Common myeloid progenitor, CD34-positive (primary cell): Measurements from ENCODE around the gene C1orf226.
"Not testable (repeated sequence)": the region's sequence is repeated elsewhere in the genome, so short reads cannot be mapped to it uniquely, and the experiment has no call there.

Source experiments
- CTCF ChIA-PET: fragments of 350-600 bp; sonication (Branson Sonifier 250); formaldehyde crosslinking; loops from one replicate; lab custom pipeline; 2021; ENCODE audit warnings: antibody characterized with exemption; lab: Charles Lee
- POLR2A ChIA-PET: fragments of 350-600 bp; sonication (Branson Sonifier 250); formaldehyde crosslinking; loops from one replicate; lab custom pipeline; 2021; ENCODE audit warnings: antibody characterized with exemption; lab: Charles Lee
- DNase-seq, 3 donors: peaks; one replicate each; pipeline versions ENCODE4 v3.0.0 to v3.0.0-alpha.2; 2013
- H3K27ac ChIP-seq, 2 experiments: 1 replicate in 1 of 2; 2 replicates in 1 of 2; pipeline ENCODE4 v1.7.0; 2013; ENCODE audit warnings: inconsistent platforms in 2 of 2, low read length in 2 of 2, mild to moderate bottlenecking in 2 of 2, low read depth in 1 of 2, moderate library complexity in 1 of 2; ENCODE audit not compliant: severe bottlenecking in 2 of 2, insufficient read depth in 1 of 2, poor library complexity in 1 of 2
- H3K27me3 ChIP-seq, 5 experiments: replicated peaks in 2 of 5; 1 replicate in 3 of 5; 2 replicates in 2 of 5; pipeline versions ENCODE4 v1.6.1 to v1.7.0; 2013; ENCODE audit warnings: low read length in 4 of 5, mild to moderate bottlenecking in 2 of 5, moderate library complexity in 2 of 5, inconsistent platforms in 1 of 5; ENCODE audit not compliant: insufficient read depth in 5 of 5, control insufficient read depth in 4 of 5
- H3K36me3 ChIP-seq, 4 experiments: 1 replicate in 2 of 4; 2 replicates in 2 of 4; pipeline versions ENCODE4 v1.6.1 to v1.7.0; 2013; ENCODE audit warnings: low read length in 3 of 4, control low read depth in 1 of 4, mild to moderate bottlenecking in 1 of 4; ENCODE audit not compliant: control insufficient read depth in 4 of 4, insufficient read depth in 4 of 4
- H3K4me1 ChIP-seq, 4 experiments: 1 replicate in 3 of 4; 2 replicates in 1 of 4; pipeline versions ENCODE4 v1.6.1 to v1.7.1; 2013; ENCODE audit warnings: low read length in 3 of 4, mild to moderate bottlenecking in 3 of 4, control low read depth in 1 of 4, inconsistent platforms in 1 of 4, moderate library complexity in 1 of 4; ENCODE audit not compliant: control insufficient read depth in 4 of 4, insufficient read depth in 4 of 4; ENCODE audit errors: control extremely low read depth in 1 of 4
- H3K4me3 ChIP-seq, 7 experiments: 1 replicate in 4 of 7; 2 replicates in 3 of 7; pipeline versions ENCODE4 v1.5.1 to v1.7.0; 2013; ENCODE audit warnings: mild to moderate bottlenecking in 7 of 7, low read length in 6 of 7, moderate library complexity in 6 of 7, inconsistent platforms in 2 of 7, low read depth in 2 of 7, control low read depth in 1 of 7; ENCODE audit not compliant: insufficient read depth in 4 of 7, control insufficient read depth in 1 of 7; ENCODE audit errors: extremely low read depth in 1 of 7
- H3K9me3 ChIP-seq, 5 experiments: 1 replicate in 4 of 5; 2 replicates in 1 of 5; pipeline versions ENCODE4 v1.6.1 to v1.7.1; 2013; ENCODE audit warnings: low read length in 4 of 5, mild to moderate bottlenecking in 2 of 5, inconsistent platforms in 1 of 5, low read depth in 1 of 5, moderate library complexity in 1 of 5; ENCODE audit not compliant: control insufficient read depth in 4 of 5, insufficient read depth in 2 of 5; ENCODE audit errors: control extremely low read depth in 1 of 5
- WGBS: methylation state at CpG from one replicate; pipeline ENCODE4 v1.1.5; 2013; ENCODE audit not compliant: insufficient coverage; 5-methylcytosine and 5-hydroxymethylcytosine counted together

Gene C1orf226

DNA sequence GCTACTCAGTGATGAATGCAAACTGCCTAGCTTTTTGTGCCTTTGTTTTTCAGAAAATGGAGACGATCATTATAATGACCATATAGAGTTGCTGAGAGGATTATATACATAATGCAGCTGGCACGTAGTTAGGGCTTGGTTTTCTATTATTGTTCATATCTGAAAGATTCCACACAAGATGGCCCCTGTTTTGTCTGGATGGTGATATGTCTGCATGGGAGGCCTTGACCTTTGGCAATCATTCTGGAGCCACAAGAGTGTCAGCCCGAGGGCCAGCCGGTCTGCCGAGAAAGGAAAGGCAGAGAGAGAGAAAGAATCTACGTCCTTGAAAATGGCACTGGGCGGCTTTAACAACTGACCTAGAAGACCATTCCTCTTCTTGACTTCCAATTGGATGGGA lies 36.1 kb downstream of the C1orf226 start:
- WGBS, result 100% methylated on average over 3 of the region's 7 CpGs
- no peak overlapping the region for H3K27ac ChIP-seq
- no peak overlapping the region for H3K4me3 ChIP-seq
- no peaks in the 10 kb centered on the region for H3K9me3 ChIP-seq
- CTCF ChIA-PET, result no interaction called here
- POLR2A ChIA-PET, result no interaction called here
- H3K36me3 ChIP-seq, result no peaks in the 10 kb centered on the region
- peaks cover 0 to 18% (median 1%) of the 10 kb centered on the region in 4 experiments for H3K4me1 ChIP-seq
- no peaks in the 10 kb centered on the region for H3K27me3 ChIP-seq
- no peak for DNase-seq

DNA sequence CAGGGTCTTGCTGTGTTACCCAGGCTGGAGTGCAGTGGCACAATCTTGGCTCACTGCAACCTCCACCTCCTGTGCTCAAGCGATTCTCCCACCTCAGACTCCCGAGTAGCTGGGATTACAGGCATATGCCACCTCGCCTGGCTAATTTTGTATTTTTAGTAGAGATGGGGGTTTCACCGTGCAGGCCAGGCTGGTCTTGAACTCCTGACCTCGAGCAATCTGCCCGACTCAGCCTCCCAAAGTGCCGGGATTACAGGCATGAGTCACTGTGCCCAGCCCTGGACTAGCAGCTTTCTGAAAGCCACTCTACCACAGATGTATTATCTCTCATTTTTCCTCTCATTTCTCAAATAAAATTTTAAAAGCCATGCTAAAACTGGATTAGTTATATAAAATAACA lies 37.1 kb downstream of the C1orf226 start:
- H3K4me1 ChIP-seq, result peaks cover 0 to 20% (median 4%) of the 10 kb centered on the region in 4 experiments
- no CpG with 5 or more reads among the region's 7 CpGs for WGBS
- CTCF ChIA-PET, H3K9me3 ChIP-seq, POLR2A ChIA-PET, H3K4me3 ChIP-seq, H3K36me3 ChIP-seq, H3K27ac ChIP-seq, DNase-seq, H3K27me3 ChIP-seq: not testable (repeated sequence)

DNA sequence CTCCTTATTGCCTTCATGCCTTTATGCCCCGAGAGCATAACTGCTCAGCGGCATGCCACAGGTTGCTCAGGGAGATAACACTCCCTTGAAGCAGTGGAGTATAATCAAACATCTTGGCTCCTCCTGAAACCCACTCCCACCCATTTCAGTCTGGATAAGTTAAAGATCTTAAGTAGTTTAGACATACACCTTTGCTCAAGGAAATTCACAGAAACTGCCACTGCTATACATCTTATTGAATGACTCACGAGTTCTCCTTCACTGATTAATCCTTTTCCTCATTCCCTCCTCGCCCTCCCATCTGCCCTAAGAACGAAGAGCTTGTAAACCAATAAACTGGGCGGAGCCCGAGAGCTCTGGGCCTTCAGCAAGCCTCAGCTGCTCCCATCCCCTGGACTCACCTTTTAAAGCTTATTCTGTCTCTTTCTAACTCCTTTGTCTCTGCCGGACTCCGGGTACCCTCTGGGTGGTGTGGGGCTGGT lies 38.0 kb downstream of the C1orf226 start:
- H3K4me1 ChIP-seq, result peaks cover 0 to 26% (median 4%) of the 10 kb centered on the region in 4 experiments
- H3K27ac ChIP-seq, DNase-seq, H3K4me3 ChIP-seq, H3K27me3 ChIP-seq, POLR2A ChIA-PET, H3K36me3 ChIP-seq, CTCF ChIA-PET, H3K9me3 ChIP-seq: not testable (repeated sequence)
- WGBS, result 82% methylated on average over 4 of the region's 9 CpGs

DNA sequence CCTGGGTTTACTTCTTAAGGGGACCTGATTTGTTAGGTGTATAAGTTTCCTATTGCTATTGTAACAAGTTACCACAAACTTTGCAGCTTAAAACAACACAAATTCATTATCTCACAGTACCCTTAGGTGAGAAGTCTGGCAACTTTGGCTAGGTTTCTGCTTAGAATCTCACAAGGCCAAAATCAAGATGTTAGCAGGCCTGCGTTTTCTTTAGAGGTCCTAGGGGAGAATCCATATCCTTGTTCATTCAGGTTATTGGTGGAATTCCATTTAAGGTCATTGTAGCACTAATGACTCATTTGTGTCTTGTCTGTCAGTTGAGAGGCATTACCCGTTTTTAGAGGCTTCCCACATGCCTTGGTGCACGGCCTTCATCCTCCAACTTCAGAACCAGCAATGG lies 38.6 kb downstream of the C1orf226 start:
- DNase-seq, result no peak
- no peaks in the 10 kb centered on the region for H3K9me3 ChIP-seq
- POLR2A ChIA-PET, result no interaction called here
- no peaks in the 10 kb centered on the region for H3K27me3 ChIP-seq
- H3K4me3 ChIP-seq, result no peak overlapping the region
- no peak overlapping the region for H3K27ac ChIP-seq
- WGBS, result 100% methylated on average over 2 of the region's 3 CpGs
- H3K36me3 ChIP-seq, result no peaks in the 10 kb centered on the region
- CTCF ChIA-PET, result no interaction called here
- peaks cover 0 to 31% (median 7%) of the 10 kb centered on the region in 4 experiments for H3K4me1 ChIP-seq

DNA sequence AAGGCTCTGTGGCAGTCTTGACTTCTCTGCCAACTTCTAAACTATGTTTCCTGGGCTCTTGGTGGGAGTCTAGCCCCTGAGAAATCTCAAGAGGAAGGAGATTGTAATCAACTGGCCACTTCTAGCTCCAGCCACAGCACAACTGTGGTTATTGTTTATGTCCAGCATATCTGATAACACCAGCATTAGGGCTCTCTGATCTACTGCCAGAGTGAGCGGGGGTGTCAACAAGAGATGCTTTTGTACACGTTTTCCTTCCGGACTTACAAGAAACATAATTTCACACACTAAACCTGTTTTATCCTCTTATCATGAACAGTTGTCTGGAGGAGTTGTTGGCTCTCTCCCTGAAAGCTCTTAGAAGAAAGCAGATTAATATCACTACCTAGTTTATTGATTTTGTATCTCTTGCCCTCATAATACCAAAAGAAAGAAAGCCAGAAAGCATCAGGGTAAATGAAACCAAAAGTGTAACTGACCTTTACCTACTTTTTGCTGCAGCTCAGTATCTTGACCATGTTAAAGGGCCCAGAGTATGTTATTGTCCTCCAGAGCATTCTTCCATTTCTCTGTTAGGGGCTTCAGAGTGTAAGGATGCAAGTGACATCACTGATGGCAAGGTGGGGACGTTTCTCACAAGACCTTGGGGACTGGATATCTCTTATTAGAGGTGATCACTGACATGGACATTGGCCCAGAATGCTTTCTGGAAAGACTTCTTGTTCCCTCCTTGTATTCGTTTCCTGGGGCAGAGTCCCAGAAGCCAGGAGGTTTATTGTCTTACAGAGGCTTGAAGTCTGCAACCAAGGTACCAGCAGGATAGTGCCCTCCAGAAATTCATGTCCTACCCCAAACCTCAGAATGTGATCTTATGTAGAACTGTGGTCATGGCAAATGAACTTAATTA lies 40.0 kb downstream of the C1orf226 start:
- WGBS, result 74% methylated on average over 5 of the region's 5 CpGs
- peaks cover 0 to 31% (median 7%) of the 10 kb centered on the region in 4 experiments for H3K4me1 ChIP-seq
- no peaks in the 10 kb centered on the region for H3K27me3 ChIP-seq
- CTCF ChIA-PET, result no interaction called here
- no peak overlapping the region for H3K4me3 ChIP-seq
- POLR2A ChIA-PET, result no interaction called here
- H3K27ac ChIP-seq, result no peak overlapping the region
- no peak for DNase-seq
- H3K36me3 ChIP-seq, result no peaks in the 10 kb centered on the region
- H3K9me3 ChIP-seq, result no peaks in the 10 kb centered on the region

DNA sequence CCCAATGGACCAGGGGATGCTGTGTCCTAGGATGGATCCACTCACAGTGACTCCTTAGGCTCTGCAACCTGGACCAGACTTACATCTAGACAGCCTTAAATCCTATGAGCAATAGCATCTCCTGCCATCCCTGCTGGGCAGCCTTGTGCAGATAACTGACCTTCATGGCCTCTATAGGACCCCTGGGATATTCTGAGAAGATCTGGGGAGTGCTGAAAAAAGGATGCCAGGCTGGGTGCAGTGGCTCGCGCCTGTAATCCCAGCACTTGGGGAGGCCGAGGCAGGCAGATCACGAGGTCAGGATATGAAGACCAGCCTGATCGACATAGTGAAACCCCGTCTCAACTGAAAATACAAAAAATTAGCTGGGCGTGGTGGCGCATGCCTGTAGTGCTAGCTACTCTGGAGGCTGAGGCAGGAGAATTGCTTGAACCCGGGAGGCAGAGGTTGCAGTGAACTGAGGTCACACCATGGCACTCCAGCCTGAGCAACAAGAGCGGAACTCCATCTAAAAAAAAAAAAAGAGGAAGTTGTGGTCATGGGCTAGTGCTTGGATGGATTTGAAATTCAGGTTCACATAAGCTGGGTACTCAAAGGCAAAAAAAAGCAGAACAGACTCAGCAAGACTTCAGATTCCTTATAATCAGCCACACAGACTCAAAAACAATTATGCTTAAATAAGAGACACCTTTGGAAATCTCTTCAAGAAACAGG lies 41.3 kb downstream of the C1orf226 start:
- DNase-seq, result peak; percentile 83 to 95 (median 93)
- no peak overlapping the region for H3K4me3 ChIP-seq
- peaks cover 0 to 31% (median 7%) of the 10 kb centered on the region in 4 experiments for H3K4me1 ChIP-seq
- 80% methylated on average over 5 of the region's 10 CpGs for WGBS
- no peaks in the 10 kb centered on the region for H3K9me3 ChIP-seq
- ChIA-PET POLR2A (interaction anchor here (0.6 kb wide), 1 partner anchor 491 kb away, joined by 3 read pairs; no protein-coding TSS in a partner anchor), CTCF (no interaction called here)
- no peak overlapping the region for H3K27ac ChIP-seq
- H3K36me3 ChIP-seq, result no peaks in the 10 kb centered on the region
- no peaks in the 10 kb centered on the region for H3K27me3 ChIP-seq

DNA sequence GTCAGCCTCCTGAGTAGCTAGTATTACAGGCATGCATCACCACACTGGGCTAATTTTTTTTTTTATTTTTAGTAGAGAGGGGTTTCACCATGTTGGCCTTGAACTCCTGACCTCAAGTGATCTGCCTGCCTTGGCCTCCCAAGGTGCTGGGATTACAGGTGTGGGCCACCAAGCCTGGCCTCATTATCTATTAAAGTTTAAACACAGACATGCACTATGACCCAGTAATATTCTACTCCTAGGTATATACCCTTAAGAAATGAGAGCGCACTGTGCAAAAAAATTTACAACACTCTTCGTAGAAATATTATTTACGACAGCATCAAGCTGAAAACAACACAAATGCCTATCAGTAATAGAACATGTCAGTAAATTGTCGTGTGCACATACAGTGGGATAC lies 49.1 kb downstream of the C1orf226 start:
- Histone ChIP-seq H3K36me3 (no peaks in the 10 kb centered on the region), H3K27me3 (no peaks in the 10 kb centered on the region), H3K27ac (no peak overlapping the region), H3K4me1 (no peaks in the 10 kb centered on the region), H3K9me3 (no peaks in the 10 kb centered on the region), H3K4me3 (no peak overlapping the region)
- DNase-seq, result no peak
- POLR2A ChIA-PET, result no interaction called here
- 93% methylated on average over 3 of the region's 4 CpGs for WGBS
- CTCF ChIA-PET, result no interaction called here
